Urothelium cell line (cell line): ENCODE results near the gene RAB5B.
A peak's percentile ranks its signal among the peaks of the same experiment; 100 is the strongest.
"Not testable (repeated sequence)": the region's sequence is repeated elsewhere in the genome, so short reads cannot be mapped to it uniquely, and the experiment has no call there.

ENCODE experiments used
- DNase-seq: peaks from one replicate; pipeline ENCODE4 v3.0.0; 2011; ENCODE audit warnings: low spot score, mixed read lengths
- FAIRE-seq: peaks from 2 replicates; lab custom pipeline; 2011; peaks lifted over from hg19 to GRCh38; lab: Jason Lieb, UNC

RAB5B gene

DNA sequence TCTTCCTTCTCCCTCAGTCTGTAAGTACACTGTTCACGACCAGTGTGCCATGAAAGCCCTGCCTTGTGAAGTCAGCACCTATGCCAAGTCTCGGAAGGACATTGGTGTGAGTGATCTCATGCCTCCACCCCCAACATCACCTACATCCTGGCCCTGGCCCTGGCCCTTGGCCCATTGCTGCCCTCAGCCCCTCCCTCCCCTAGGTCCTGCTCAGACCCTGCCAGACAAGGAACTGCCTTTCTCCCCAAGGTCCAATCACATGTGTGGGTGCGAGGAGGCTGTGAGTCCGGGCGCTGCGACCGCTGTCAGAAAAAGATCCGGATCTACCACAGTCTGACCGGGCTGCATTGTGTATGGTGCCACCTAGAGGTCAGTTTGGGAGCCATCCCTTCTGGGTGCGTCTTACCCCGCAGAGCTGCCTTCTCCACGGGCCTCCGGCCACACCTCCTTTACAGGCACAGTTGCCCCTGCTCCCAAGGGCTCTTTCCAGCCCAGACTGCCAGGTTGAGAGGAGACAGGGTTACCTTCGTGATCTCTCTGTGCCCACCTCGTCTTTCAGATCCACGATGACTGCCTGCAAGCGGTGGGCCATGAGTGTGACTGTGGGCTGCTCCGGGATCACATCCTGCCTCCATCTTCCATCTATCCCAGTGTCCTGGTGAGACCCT, 33.7 kb upstream of the RAB5B start:
- FAIRE-seq (peak; percentile 53), DNase-seq (peak; percentile 90)

DNA sequence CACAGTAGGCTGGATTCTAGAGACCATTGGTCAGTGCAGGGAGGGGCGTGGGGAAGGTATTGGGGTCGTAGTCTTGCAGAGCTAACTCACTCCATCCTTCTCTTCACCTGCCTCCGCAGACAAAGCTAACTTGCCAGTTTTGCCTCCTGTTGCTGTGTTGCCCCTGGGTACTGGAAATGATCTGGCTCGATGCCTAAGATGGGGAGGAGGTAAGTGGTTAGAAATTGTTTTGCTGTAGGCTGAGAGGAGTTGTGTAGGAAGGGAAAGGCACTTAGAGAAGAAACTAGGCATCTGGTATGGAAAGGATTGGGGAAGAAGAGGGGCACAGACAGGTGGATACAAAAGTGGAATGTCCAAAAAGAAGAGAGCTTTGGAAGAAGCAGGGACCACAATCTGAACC, 31.8 kb upstream of the RAB5B start:
- DNase-seq = no peak
- FAIRE-seq = no peak

DNA sequence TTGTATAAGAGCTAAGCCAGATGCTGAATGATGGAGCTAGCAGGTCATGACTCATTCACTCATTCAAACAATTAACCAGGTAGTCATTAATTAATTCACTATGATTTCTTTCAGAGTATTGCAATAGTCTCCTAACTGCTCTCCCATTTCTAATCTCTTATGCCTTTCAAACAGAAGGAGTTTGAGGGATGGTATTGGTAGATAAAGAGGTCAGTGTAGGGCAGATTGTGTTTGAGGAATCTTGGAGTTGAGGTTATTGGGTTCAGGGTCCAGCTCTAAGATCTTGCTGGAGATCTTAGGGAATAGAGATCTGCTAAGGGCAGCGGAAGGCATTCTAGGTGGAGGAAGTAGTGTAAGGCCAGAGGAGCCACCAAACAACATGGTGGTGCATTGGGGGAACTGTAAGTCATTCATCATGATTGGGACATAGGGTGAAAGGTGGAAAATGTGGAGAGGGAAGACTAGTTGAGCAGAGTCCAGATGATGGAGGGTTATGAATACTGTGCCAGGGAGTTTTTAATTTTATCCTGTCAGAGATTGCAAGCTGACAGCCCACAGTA, 31.2 kb upstream of the RAB5B start:
- DNase-seq (no peak), FAIRE-seq (no peak)

GRCh38 chr12:55946553-55946952, 27.3 kb upstream of the RAB5B start:
- no peak for DNase-seq
- no peak for FAIRE-seq

GRCh38 chr12:55955344-55955743, 18.5 kb upstream of the RAB5B start:
- FAIRE-seq (no peak), DNase-seq (no peak)

- peak; percentile 89 for DNase-seq
- FAIRE-seq = peak; percentile 79
These were observed 17.9 kb upstream of the RAB5B start for GRCh38 chr12:55955800-55956508.

DNA sequence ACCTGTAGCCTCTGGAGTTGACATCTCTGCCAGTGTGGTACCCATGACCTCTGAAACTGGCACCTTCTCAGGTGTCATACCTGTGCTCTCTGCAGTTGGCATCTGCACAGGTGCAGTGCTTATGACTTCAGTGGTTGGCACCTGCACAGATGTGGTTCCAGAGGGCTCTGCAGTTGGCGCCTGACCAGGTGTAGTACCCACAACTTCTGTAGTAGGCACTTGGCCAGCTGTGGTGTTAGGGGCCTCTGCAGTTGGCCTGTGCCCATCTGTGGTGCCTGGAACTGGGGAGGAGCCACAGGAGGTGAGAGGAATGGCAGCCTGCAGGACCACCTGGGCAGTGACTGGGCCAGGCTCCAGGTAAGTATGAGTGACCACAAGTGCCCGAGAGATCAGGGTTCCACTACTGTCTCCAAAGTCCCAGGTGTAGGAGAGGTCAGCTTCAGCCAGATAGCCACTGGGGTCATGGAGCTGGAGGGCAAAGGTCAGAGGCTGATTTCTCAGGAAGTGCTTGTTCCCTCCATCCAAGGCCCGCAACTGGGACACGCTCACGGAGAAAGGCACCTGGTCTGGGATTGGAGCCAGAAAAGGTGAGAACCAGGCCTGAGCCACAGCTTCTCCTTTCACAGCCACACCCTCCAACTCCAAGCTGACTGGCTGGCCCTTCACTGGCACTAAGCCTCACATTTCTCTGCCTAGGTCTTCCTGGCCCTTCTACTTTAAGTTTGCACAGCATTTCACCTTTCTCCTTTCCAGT, 16.6 kb upstream of the RAB5B start:
- FAIRE-seq (no peak), DNase-seq (no peak)

- DNase-seq = no peak
- FAIRE-seq = no peak
These were observed 10.1 kb upstream of the RAB5B start for GRCh38 chr12:55963760-55964159.

- FAIRE-seq = no peak
- DNase-seq = no peak
These were observed 8.6 kb upstream of the RAB5B start for GRCh38 chr12:55965240-55965639.

- DNase-seq = no peak
- no peak for FAIRE-seq
These were observed 7.9 kb upstream of the RAB5B start, which contains the start of gene PMEL for GRCh38 chr12:55965941-55966407. Gene PMEL (minus strand): TSS chr12:55966042. CDS start chr12:55966011, 31 bp downstream.

GRCh38 chr12:55966408-55967281, 7.2 kb upstream of the RAB5B start, which contains the start of gene CDK2:
Gene CDK2 (plus strand): TSS chr12:55966830. CDS start chr12:55967009, 179 bp downstream.
- peak; percentile 95 for DNase-seq
- FAIRE-seq = no peak

DNA sequence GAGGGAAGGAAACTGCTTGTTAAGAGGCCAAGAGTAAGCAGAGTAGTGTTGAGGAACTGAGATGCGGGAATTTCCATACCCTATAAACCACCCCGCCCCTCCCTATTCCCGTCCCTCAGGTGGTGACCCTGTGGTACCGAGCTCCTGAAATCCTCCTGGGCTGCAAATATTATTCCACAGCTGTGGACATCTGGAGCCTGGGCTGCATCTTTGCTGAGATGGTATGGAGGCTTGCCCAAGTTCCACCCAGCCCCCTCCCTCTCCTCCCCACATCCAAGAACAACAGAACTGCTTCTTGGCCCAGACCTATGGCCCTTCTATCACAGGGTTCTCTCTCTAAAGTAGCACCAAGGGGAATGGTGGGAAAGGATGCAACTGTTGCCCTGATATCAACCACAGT, 4.5 kb upstream of the RAB5B start:
- FAIRE-seq = no peak
- DNase-seq = no peak

- FAIRE-seq = no peak
- no peak for DNase-seq
These were observed 3.1 kb upstream of the RAB5B start for GRCh38 chr12:55970775-55971174.

- no peak for FAIRE-seq
- no peak for DNase-seq
These were observed 1.8 kb upstream of the RAB5B start for GRCh38 chr12:55972042-55972441.

- FAIRE-seq = no peak
- DNase-seq = no peak
These were observed 1.4 kb upstream of the RAB5B start for GRCh38 chr12:55972456-55972855.

DNA sequence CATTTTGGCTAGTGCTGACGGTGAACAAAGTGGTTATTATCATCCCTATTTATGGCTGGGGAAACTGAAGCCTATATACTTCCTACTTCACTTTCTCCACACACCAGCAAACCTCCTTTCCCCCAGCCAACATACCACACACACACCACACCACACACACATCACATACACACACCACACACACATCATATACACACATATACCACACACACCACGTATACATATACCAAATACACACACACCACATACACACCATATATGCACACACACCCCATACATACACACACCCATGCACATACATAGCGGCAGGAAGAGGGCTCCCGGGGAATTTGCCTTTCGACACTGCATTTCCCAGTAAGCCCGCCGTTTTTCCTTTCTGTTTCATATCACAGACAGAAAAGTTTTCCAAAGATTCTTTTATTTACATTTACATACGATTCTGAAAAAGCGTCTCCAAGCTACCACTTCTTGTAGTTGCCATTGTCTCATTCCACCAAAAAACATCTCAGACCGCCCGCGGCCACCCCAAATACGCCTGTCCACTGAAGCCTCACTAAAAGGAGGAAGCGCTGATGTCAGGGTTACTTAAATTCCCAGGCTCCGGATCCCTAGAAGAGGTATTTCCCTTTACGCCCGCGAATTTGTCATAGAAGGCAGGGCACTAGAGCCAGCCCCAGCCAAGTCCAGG, 823 bp upstream of the RAB5B start:
- FAIRE-seq = peak; percentile 84
- no peak for DNase-seq

DNA sequence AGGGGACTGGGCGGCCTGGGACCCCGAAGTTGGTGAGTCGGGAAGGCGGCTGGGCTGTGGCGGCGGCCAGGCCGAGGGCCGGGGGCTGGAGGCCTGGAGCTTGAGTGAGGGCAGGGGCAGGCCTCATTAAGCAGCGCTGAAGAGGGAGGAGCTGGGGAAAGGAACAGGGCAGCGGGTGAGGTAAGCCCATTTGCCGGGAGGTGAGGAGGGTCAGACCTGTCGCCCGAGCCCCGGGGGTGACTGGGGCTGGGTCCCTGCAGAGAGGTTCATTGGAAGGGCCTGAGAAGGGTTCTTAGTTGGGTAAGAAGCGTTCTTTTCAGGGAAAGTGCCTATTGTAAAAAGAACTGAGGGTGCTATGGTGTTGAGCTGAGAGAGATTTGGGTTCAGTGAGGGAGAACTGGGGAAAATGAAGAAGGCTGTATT, 441 bp downstream of the RAB5B start:
- DNase-seq (peak; percentile 46), FAIRE-seq (no peak)

DNA sequence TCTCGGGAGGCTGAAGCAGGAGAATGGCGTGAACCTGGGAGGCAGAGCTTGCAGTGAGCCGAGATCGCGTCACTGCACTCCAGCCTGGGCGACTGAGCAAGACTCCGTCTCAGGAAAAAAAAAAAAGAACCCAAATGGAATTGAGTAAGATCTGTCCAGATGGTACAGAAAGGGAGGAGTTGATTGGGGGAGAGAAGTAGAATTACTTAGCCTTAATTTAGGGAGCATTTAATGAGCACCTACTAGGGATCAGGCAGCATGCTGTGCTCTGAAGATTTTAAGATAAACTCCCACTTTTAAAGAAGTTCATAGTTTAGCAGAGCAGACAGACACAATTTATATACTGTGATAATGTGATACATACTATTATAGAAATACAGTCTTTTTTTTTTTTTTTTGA, 4.5 kb downstream of the RAB5B start:
- no peak for DNase-seq
- FAIRE-seq = no peak

GRCh38 chr12:55979069-55979468, 5.2 kb downstream of the RAB5B start:
- FAIRE-seq (no peak), DNase-seq (no peak)

GRCh38 chr12:55981882-55982281, 8.0 kb downstream of the RAB5B start:
- not testable (repeated sequence) for FAIRE-seq, DNase-seq
